Loucy (cell line): ENCODE measurements around the gene CTSL.

Experiments
- H2AFZ ChIP-seq: fragments of 200-600 bp; sonication (generic); 2 replicates; pipeline ENCODE4 v1.6.0; 2016; ENCODE audit warnings: antibody characterized with exemption, mild to moderate bottlenecking, low read length, moderate library complexity
- H3F3A ChIP-seq: fragments of 200-600 bp; 2 replicates; pipeline ENCODE4 v1.6.0; 2016; ENCODE audit warnings: antibody characterized with exemption, low read depth, mild to moderate bottlenecking
- H3K27me3 ChIP-seq: fragments of 200-600 bp; sonication (generic); 2 replicates; pipeline ENCODE4 v1.6.1; 2014; ENCODE audit warnings: low read length, mild to moderate bottlenecking; ENCODE audit not compliant: insufficient read depth, poor library complexity, severe bottlenecking
- H3K36me3 ChIP-seq: fragments of 200-600 bp; sonication (generic); 2 replicates; pipeline ENCODE4 v1.6.1; 2016; ENCODE audit warnings: low read length; ENCODE audit not compliant: insufficient read depth
- H3K4me1 ChIP-seq: fragments of 200-600 bp; sonication (generic); 2 replicates; pipeline ENCODE4 v1.5.1; 2014; ENCODE audit warnings: low read length, mild to moderate bottlenecking; ENCODE audit not compliant: insufficient read depth, poor library complexity, severe bottlenecking
- H3K4me2 ChIP-seq: fragments of 200-600 bp; sonication (generic); 2 replicates; pipeline ENCODE4 v1.6.0; 2014; ENCODE audit warnings: antibody characterized with exemption, low read length, low read depth, mild to moderate bottlenecking; ENCODE audit not compliant: poor library complexity, severe bottlenecking
- H3K4me3 ChIP-seq: fragments of 200-600 bp; sonication (generic); 2 replicates; pipeline ENCODE4 v1.5.1; 2014; ENCODE audit warnings: low read length, mild to moderate bottlenecking, mixed read lengths; ENCODE audit not compliant: poor library complexity, severe bottlenecking
- H3K79me2 ChIP-seq: fragments of 200-600 bp; sonication (generic); 2 replicates; pipeline ENCODE4 v1.6.1; 2014; ENCODE audit warnings: low read length; ENCODE audit not compliant: insufficient read depth
- H3K9ac ChIP-seq: fragments of 200-600 bp; sonication (generic); 2 replicates; pipeline ENCODE4 v1.6.0; 2014; ENCODE audit warnings: mild to moderate bottlenecking, low read depth, low read length, moderate library complexity; ENCODE audit not compliant: poor library complexity, severe bottlenecking
- H3K9me2 ChIP-seq: fragments of 200-600 bp; sonication (generic); replicated peaks from 2 replicates; pipeline ENCODE4 v1.6.1; 2016; ENCODE audit warnings: low read depth, low read length, mixed read lengths
- H3K9me3 ChIP-seq: fragments of 200-600 bp; sonication (generic); 2 replicates; pipeline ENCODE4 v1.6.1; 2014; ENCODE audit warnings: mild to moderate bottlenecking, antibody characterized with exemption, low read length, low read depth; ENCODE audit not compliant: insufficient read depth
- H4K20me1 ChIP-seq: fragments of 200-600 bp; sonication (generic); 2 replicates; pipeline ENCODE4 v1.6.0; 2014; ENCODE audit warnings: antibody characterized with exemption, low read length, mild to moderate bottlenecking; ENCODE audit not compliant: insufficient read depth, poor library complexity, severe bottlenecking
- EZH2phosphoT487 ChIP-seq: fragments of 200-600 bp; IDR thresholded peaks from 2 replicates; pipeline ENCODE4 v1.6.1; 2018; ENCODE audit warnings: antibody characterized with exemption, mild to moderate bottlenecking, moderate library complexity, borderline replicate concordance
- TF ChIP-seq, protein P1 (sequence below): fragments of 200-600 bp; sonication (generic); conservative IDR thresholded peaks from 2 replicates; pipeline ENCODE4 v1.5.1; 2014; ENCODE audit warnings: mild to moderate bottlenecking, antibody characterized with exemption, low read length

Gene CTSL

DNA sequence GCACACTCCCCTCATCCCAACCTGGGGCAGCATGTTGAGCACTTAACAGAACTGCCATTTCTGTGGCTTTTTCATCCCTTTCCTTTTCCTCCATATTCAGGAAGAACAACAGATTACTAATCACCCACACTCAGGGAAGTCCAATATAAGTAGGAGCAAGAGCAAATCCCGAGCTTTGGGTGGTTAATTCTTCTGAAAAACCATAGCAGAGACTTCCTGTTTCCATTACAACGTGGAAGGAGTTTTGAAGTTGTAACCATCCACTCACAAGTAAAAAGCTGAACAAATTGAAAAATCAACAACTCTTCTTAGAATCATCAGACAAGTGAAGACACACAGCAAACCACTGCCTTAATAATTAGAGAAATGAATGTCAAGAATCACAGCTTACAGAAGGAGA, 8.2 kb downstream of the CTSL start:
- Histone ChIP-seq H3K4me2 (no peak overlapping the region), H2AFZ (no peak overlapping the region), H3K9ac (no peak overlapping the region), H3K9me3 (no peaks in the 10 kb centered on the region), H3K4me1 (no peaks in the 10 kb centered on the region), H3K79me2 (no peaks in the 10 kb centered on the region), H3K4me3 (no peak overlapping the region), H3K27me3 (no peaks in the 10 kb centered on the region), H4K20me1 (no peaks in the 10 kb centered on the region), H3F3A (no peaks in the 10 kb centered on the region), H3K36me3 (no peaks in the 10 kb centered on the region), H3K9me2 (no peaks in the 10 kb centered on the region)
- TF ChIP-seq, protein P1, sequence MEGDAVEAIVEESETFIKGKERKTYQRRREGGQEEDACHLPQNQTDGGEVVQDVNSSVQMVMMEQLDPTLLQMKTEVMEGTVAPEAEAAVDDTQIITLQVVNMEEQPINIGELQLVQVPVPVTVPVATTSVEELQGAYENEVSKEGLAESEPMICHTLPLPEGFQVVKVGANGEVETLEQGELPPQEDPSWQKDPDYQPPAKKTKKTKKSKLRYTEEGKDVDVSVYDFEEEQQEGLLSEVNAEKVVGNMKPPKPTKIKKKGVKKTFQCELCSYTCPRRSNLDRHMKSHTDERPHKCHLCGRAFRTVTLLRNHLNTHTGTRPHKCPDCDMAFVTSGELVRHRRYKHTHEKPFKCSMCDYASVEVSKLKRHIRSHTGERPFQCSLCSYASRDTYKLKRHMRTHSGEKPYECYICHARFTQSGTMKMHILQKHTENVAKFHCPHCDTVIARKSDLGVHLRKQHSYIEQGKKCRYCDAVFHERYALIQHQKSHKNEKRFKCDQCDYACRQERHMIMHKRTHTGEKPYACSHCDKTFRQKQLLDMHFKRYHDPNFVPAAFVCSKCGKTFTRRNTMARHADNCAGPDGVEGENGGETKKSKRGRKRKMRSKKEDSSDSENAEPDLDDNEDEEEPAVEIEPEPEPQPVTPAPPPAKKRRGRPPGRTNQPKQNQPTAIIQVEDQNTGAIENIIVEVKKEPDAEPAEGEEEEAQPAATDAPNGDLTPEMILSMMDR, result no peak
- TF ChIP-seq EZH2phosphoT487, result no peak

- Histone ChIP-seq H4K20me1 (no peaks in the 10 kb centered on the region), H2AFZ (no peak overlapping the region), H3K4me3 (no peak overlapping the region), H3K9me3 (no peaks in the 10 kb centered on the region), H3F3A (no peaks in the 10 kb centered on the region), H3K4me2 (no peak overlapping the region), H3K36me3 (no peaks in the 10 kb centered on the region), H3K9ac (no peak overlapping the region), H3K4me1 (no peaks in the 10 kb centered on the region), H3K27me3 (no peaks in the 10 kb centered on the region), H3K79me2 (no peaks in the 10 kb centered on the region), H3K9me2 (no peaks in the 10 kb centered on the region)
- no peak for TF ChIP-seq EZH2phosphoT487
- TF ChIP-seq, protein P1, result no peak
Observed at GRCh38 chr9:87739546-87739945, 13.6 kb downstream of the CTSL start.

DNA sequence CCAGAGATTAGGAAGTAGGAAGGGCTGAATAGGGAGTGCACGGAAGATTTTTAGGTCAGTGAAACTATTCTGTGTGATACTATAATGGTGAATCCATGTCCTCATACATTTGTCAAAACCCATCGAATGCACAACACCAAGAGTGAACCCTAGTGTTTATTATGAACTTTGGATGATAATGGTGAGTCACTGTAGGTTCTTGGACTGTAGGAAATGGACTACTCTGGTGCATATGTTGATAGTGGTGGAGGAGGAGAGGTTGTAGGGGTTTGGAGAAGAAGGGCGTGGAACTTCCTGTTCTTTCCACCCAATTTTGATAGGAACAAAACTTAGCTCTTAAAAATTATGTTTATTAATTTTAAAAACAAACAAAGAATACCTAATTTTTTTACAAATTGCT, 14.3 kb downstream of the CTSL start:
- TF ChIP-seq EZH2phosphoT487, result no peak
- TF ChIP-seq, protein P1, result no peak
- Histone ChIP-seq H3K36me3 (no peaks in the 10 kb centered on the region), H3K9me3 (no peaks in the 10 kb centered on the region), H3K4me2 (no peak overlapping the region), H4K20me1 (no peaks in the 10 kb centered on the region), H3F3A (no peaks in the 10 kb centered on the region), H2AFZ (no peak overlapping the region), H3K27me3 (no peaks in the 10 kb centered on the region), H3K9me2 (no peaks in the 10 kb centered on the region), H3K4me3 (no peak overlapping the region), H3K79me2 (no peaks in the 10 kb centered on the region), H3K9ac (no peak overlapping the region), H3K4me1 (no peaks in the 10 kb centered on the region)
